Common myeloid progenitor, CD34-positive (primary cell): ENCODE data around the gene RALGPS2.

Source experiments
- CTCF ChIA-PET: fragments of 350-600 bp; sonication (Branson Sonifier 250); formaldehyde crosslinking; loops from one replicate; lab custom pipeline; 2021; ENCODE audit warnings: antibody characterized with exemption; lab: Charles Lee
- POLR2A ChIA-PET: fragments of 350-600 bp; sonication (Branson Sonifier 250); formaldehyde crosslinking; loops from one replicate; lab custom pipeline; 2021; ENCODE audit warnings: antibody characterized with exemption; lab: Charles Lee
- DNase-seq, 3 donors: peaks; one replicate each; pipeline versions ENCODE4 v3.0.0 to v3.0.0-alpha.2; 2013
- H3K27ac ChIP-seq, 2 experiments: 1 replicate in 1 of 2; 2 replicates in 1 of 2; pipeline ENCODE4 v1.7.0; 2013; ENCODE audit warnings: inconsistent platforms in 2 of 2, low read length in 2 of 2, mild to moderate bottlenecking in 2 of 2, low read depth in 1 of 2, moderate library complexity in 1 of 2; ENCODE audit not compliant: severe bottlenecking in 2 of 2, insufficient read depth in 1 of 2, poor library complexity in 1 of 2
- H3K27me3 ChIP-seq, 5 experiments: replicated peaks in 2 of 5; 1 replicate in 3 of 5; 2 replicates in 2 of 5; pipeline versions ENCODE4 v1.6.1 to v1.7.0; 2013; ENCODE audit warnings: low read length in 4 of 5, mild to moderate bottlenecking in 2 of 5, moderate library complexity in 2 of 5, inconsistent platforms in 1 of 5; ENCODE audit not compliant: insufficient read depth in 5 of 5, control insufficient read depth in 4 of 5
- H3K36me3 ChIP-seq, 4 experiments: 1 replicate in 2 of 4; 2 replicates in 2 of 4; pipeline versions ENCODE4 v1.6.1 to v1.7.0; 2013; ENCODE audit warnings: low read length in 3 of 4, control low read depth in 1 of 4, mild to moderate bottlenecking in 1 of 4; ENCODE audit not compliant: control insufficient read depth in 4 of 4, insufficient read depth in 4 of 4
- H3K4me1 ChIP-seq, 4 experiments: 1 replicate in 3 of 4; 2 replicates in 1 of 4; pipeline versions ENCODE4 v1.6.1 to v1.7.1; 2013; ENCODE audit warnings: low read length in 3 of 4, mild to moderate bottlenecking in 3 of 4, control low read depth in 1 of 4, inconsistent platforms in 1 of 4, moderate library complexity in 1 of 4; ENCODE audit not compliant: control insufficient read depth in 4 of 4, insufficient read depth in 4 of 4; ENCODE audit errors: control extremely low read depth in 1 of 4
- H3K4me3 ChIP-seq, 7 experiments: 1 replicate in 4 of 7; 2 replicates in 3 of 7; pipeline versions ENCODE4 v1.5.1 to v1.7.0; 2013; ENCODE audit warnings: mild to moderate bottlenecking in 7 of 7, low read length in 6 of 7, moderate library complexity in 6 of 7, inconsistent platforms in 2 of 7, low read depth in 2 of 7, control low read depth in 1 of 7; ENCODE audit not compliant: insufficient read depth in 4 of 7, control insufficient read depth in 1 of 7; ENCODE audit errors: extremely low read depth in 1 of 7
- H3K9me3 ChIP-seq, 5 experiments: 1 replicate in 4 of 5; 2 replicates in 1 of 5; pipeline versions ENCODE4 v1.6.1 to v1.7.1; 2013; ENCODE audit warnings: low read length in 4 of 5, mild to moderate bottlenecking in 2 of 5, inconsistent platforms in 1 of 5, low read depth in 1 of 5, moderate library complexity in 1 of 5; ENCODE audit not compliant: control insufficient read depth in 4 of 5, insufficient read depth in 2 of 5; ENCODE audit errors: control extremely low read depth in 1 of 5
- WGBS: methylation state at CpG from one replicate; pipeline ENCODE4 v1.1.5; 2013; ENCODE audit not compliant: insufficient coverage; 5-methylcytosine and 5-hydroxymethylcytosine counted together

The RALGPS2 gene

DNA sequence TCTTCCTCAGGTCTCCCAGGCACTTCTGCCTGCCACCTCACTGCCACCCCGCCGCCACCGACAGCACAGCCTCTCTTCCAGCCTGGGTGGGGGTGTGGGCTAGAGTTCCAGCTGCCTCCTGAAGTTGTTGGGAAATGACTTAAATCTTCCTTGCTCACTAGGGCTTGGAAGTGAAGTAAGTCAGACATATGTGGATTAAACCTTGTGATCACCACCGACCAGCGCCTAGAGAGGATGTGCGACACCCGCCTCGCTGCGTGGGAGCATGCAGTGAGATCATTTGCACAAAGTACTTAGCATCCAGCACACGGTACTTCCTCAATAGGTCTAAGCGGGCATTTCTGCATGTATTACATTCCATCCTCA lies 229.3 kb downstream of the RALGPS2 start:
- no peak overlapping the region for H3K4me3 ChIP-seq
- H3K4me1 ChIP-seq: no peaks in the 10 kb centered on the region
- DNase-seq: no peak
- 97% methylated on average over 7 of the region's 11 CpGs for WGBS
- H3K27me3 ChIP-seq: peaks cover 0 to 2% (median 0%) of the 10 kb centered on the region in 5 experiments
- H3K9me3 ChIP-seq: no peaks in the 10 kb centered on the region
- H3K27ac ChIP-seq: no peak overlapping the region
- H3K36me3 ChIP-seq: no peaks in the 10 kb centered on the region
- ChIA-PET POLR2A (no interaction called here), CTCF (no interaction called here)

DNA sequence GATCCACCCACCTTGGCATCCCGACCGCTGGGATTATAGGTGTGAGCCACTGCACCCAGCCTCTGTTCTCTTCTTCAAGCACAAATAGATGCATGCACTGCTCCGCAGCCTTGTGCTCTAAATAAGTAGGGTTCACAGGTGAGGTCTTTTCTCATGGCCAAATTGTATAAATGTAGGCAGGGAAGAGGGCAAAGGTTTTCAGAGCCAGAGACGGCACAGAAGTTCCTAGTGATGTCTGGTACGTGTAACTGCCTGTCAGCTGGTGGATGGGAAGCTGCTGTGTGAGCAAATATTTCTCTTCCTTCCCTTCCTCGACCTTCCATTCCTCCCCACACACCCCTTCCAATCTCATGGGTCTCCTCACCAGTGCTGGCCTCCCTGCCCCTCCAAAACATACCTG lies 229.9 kb downstream of the RALGPS2 start:
- no peaks in the 10 kb centered on the region for H3K9me3 ChIP-seq
- no peak for DNase-seq
- H3K36me3 ChIP-seq: no peaks in the 10 kb centered on the region
- POLR2A ChIA-PET: no interaction called here
- WGBS: 87% methylated on average over 4 of the region's 6 CpGs
- H3K4me3 ChIP-seq: no peak overlapping the region
- H3K27me3 ChIP-seq: peaks cover 0 to 2% (median 0%) of the 10 kb centered on the region in 5 experiments
- H3K27ac ChIP-seq: no peak overlapping the region
- CTCF ChIA-PET: no interaction called here
- no peaks in the 10 kb centered on the region for H3K4me1 ChIP-seq

DNA sequence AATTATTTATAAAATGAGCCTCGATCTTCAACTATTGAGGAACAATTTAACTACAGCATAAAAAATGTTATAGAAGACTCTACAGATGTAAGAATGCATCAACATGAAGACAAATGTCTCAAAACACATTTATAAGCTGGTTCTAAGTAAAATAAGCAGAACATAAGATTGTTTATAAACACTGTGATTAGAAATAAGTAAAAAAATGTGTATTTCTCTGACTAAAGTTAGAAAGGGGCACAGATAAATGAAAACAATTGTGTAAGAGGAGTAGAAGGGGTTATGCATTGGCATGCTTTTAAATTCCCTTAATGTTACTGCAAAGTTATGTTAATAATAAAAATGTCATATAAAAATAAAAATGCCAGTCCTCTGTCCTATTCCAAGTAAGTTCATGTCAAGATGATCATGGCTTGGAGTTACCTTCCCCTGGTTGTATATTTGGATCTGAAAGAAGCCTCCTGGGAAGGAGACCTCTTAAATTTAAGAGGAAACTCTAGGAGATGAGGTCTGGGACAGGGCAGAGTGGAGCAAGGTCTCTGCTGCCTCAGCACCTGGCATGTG lies 230.4 kb downstream of the RALGPS2 start:
- WGBS: no CpG with 5 or more reads among the region's 1 CpG
- H3K4me3 ChIP-seq: no peak overlapping the region
- H3K9me3 ChIP-seq: no peaks in the 10 kb centered on the region
- POLR2A ChIA-PET: no interaction called here
- H3K4me1 ChIP-seq: no peaks in the 10 kb centered on the region
- H3K36me3 ChIP-seq: no peaks in the 10 kb centered on the region
- DNase-seq: no peak
- peaks cover 0 to 2% (median 0%) of the 10 kb centered on the region in 5 experiments for H3K27me3 ChIP-seq
- CTCF ChIA-PET: no interaction called here
- no peak overlapping the region for H3K27ac ChIP-seq

DNA sequence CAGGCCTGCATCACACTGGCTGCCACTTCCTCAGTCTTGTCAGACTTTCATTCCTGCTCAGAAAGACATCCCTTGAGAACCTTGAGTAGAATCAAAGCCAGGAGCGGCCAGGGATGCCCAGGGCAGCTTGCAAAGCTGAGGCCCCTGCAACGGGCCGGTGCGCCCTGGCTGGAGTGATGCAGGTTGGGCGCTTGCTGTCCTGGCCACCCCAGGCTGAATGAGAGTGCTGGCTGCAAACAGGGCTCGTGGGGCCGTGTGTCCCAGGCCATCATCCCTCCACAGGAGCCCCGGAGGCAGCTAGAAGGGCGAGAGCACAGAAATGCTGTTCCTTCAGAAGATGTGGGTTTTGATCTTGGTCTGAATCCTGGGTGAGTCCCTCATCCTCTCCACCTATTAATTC lies 233.4 kb downstream of the RALGPS2 start:
- Histone ChIP-seq H3K27ac (no peak overlapping the region), H3K9me3 (peaks cover 0 to under 1% (median 0%) of the 10 kb centered on the region in 5 experiments), H3K36me3 (no peaks in the 10 kb centered on the region), H3K4me1 (no peaks in the 10 kb centered on the region), H3K4me3 (no peak overlapping the region), H3K27me3 (peaks cover 0 to 2% (median 0%) of the 10 kb centered on the region in 5 experiments)
- POLR2A ChIA-PET: no interaction called here
- CTCF ChIA-PET: interaction anchor here (0.9 kb wide), 1 partner anchor 9 kb away, joined by 3 read pairs; no protein-coding TSS in a partner anchor
- 94% methylated on average over 7 of the region's 9 CpGs for WGBS
- no peak for DNase-seq

DNA sequence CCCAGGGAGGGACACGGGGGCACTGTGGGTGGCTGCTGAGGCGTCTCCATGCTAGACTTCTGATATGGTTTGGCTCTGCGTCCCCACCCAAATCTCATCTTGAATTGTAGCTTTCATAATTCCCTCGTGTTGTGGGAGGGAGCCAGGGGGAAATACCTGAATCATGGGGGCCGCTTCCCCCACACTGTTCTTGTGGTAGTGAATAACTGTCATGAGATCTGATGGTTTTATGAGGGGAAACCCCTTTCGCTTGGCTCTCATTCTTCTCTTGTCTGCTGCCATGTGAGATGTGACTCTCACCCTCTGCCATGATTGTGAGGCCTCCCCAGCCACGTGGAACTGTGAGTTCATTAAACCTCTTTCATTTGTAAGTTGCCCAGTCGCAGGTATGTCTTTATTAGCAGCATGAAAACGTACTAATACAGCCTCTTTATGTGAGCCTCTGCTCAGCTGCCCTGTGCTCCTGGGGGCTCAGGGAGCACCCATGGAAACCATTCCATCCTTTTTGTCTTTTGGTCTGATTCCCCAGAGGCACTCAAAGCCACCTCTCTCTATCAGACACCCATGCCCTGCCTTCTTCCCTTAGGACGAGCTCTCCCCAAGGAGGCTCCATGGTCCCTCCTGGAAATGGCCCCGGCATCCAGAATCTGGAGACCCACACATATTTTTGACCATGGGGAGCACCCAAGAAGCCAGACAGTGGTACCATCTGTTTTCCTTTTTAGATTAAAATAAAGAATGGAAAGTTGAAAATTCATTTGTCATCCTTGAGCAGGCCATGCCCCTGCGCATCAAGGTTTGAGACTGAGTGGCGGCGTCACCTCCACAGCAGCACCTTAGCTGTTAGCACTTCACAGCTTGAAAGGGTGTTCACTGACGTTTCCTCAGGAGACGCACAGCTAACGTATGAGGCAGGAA lies 234.8 kb downstream of the RALGPS2 start:
- 88% methylated on average over 15 of the region's 17 CpGs for WGBS
- ChIA-PET POLR2A (no interaction called here), CTCF (no interaction called here)

DNA sequence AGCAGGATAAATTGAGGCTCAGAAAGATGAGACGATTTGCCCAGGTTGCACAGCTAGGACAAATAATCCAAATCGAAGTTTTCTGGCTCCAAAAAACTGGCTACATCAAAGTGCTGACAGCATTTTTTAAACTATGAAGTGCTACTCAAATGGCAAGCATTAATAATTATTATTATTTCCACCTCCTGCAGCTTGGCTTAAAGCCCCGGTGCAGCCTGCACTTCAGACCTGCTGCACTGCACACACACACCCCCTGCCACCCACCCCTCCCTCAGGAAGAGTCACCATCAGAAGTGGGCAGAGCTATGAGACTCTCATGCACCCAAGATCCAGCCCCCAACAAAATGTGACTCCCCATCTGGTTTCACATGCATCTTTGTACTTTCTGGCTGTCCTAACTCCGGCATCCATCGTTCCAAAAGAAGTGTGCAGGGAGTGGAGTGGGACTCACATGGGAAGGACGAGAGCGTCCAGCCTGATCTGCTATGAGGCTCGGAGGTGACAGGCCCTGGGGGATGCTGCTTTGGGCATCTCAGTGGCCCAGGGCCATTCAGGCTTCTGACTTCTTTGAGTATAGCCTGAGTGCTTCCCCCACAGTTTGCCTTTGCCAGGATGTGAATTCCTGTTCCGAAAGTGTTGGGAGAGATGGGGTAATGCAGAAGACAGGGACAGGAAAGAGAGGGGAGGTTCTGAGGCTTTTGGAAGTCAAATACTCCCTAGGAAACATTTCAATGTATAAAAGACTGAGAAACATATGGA lies 235.6 kb downstream of the RALGPS2 start:
- no peak for DNase-seq
- CTCF ChIA-PET: no interaction called here
- H3K4me1 ChIP-seq: no peaks in the 10 kb centered on the region

More for the DNA sequence above, 234.8 kb downstream of the RALGPS2 start:
- Histone ChIP-seq H3K4me3 (no peak overlapping the region), H3K4me1 (no peaks in the 10 kb centered on the region), H3K36me3 (no peaks in the 10 kb centered on the region), H3K27ac (no peak overlapping the region), H3K9me3 (peaks cover 0 to 2% (median 0%) of the 10 kb centered on the region in 5 experiments), H3K27me3 (peaks cover 0 to 1% (median 0%) of the 10 kb centered on the region in 5 experiments)
- DNase-seq: no peak

More for the DNA sequence above, 235.6 kb downstream of the RALGPS2 start:
- Histone ChIP-seq H3K27me3 (no peaks in the 10 kb centered on the region), H3K27ac (no peak overlapping the region), H3K9me3 (peaks cover 0 to 2% (median 0%) of the 10 kb centered on the region in 5 experiments), H3K4me3 (no peak overlapping the region), H3K36me3 (no peaks in the 10 kb centered on the region)
- 99% methylated on average over 8 of the region's 9 CpGs for WGBS
- POLR2A ChIA-PET: no interaction called here
